GM12864 (cell line): Measurements from ENCODE around the gene CCDC6.

ENCODE experiments used
- DNase-seq: peaks from one replicate; pipeline ENCODE4 v3.0.0-alpha.2; 2011; ENCODE audit warnings: low read depth
- H3K4me3 ChIP-seq: 2 replicates; pipeline ENCODE4 v1.5.1; 2011; ENCODE audit warnings: mild to moderate bottlenecking, low read depth, low read length, control low read depth
- CTCF ChIP-seq: IDR thresholded peaks from 2 replicates; pipeline ENCODE4 v1.5.1; 2011; ENCODE audit warnings: low read depth, mild to moderate bottlenecking, moderate library complexity, low read length, control low read depth, inconsistent platforms; ENCODE audit errors: missing control alignments

Gene CCDC6

GRCh38 chr10:59773088-59773487, 133.3 kb downstream of the CCDC6 start:
- DNase-seq = no peak
- no peak for TF ChIP-seq CTCF
- no peak overlapping the region for H3K4me3 ChIP-seq

- no peak overlapping the region for H3K4me3 ChIP-seq
- no peak for TF ChIP-seq CTCF
- no peak for DNase-seq
Observed at GRCh38 chr10:59771162-59771807, 135.1 kb downstream of the CCDC6 start.

GRCh38 chr10:59770689-59771088, 135.7 kb downstream of the CCDC6 start:
- H3K4me3 ChIP-seq = no peak overlapping the region
- TF ChIP-seq CTCF = no peak
- DNase-seq = no peak

- no peak overlapping the region for H3K4me3 ChIP-seq
- TF ChIP-seq CTCF = no peak
- DNase-seq = no peak
Observed at GRCh38 chr10:59762505-59762904, 143.9 kb downstream of the CCDC6 start.

- DNase-seq = no peak
- H3K4me3 ChIP-seq = no peak overlapping the region
- TF ChIP-seq CTCF = no peak
Observed at GRCh38 chr10:59757966-59758365, 148.4 kb downstream of the CCDC6 start.

- no peak for DNase-seq
- no peak for TF ChIP-seq CTCF
- H3K4me3 ChIP-seq = no peak overlapping the region
Observed at GRCh38 chr10:59754951-59755350, 151.4 kb downstream of the CCDC6 start.

GRCh38 chr10:59753267-59753666, 153.1 kb downstream of the CCDC6 start, which contains the start of gene MRLN:
TSS of gene MRLN (minus strand) at chr10:59753455.
- DNase-seq = no peak
- no peak within 1 kb of the TSS for H3K4me3 ChIP-seq
- no peak for TF ChIP-seq CTCF
